GM21528 (cell line): Measurements from ENCODE around the gene STAT5A.
A peak's percentile ranks its signal among the peaks of the same experiment; 100 is the strongest.
"Not testable (repeated sequence)": the region's sequence is repeated elsewhere in the genome, so short reads cannot be mapped to it uniquely, and the experiment has no call there.

Experiments
- ATAC-seq: cut with Tn5 transposase; IDR thresholded peaks from one replicate; pipeline ENCODE4 v1.9.1; 2021; ENCODE audit warnings: mild to moderate bottlenecking, moderate library complexity; ENCODE audit not compliant: unreplicated experiment, low FRiP score

Gene STAT5A

DNA sequence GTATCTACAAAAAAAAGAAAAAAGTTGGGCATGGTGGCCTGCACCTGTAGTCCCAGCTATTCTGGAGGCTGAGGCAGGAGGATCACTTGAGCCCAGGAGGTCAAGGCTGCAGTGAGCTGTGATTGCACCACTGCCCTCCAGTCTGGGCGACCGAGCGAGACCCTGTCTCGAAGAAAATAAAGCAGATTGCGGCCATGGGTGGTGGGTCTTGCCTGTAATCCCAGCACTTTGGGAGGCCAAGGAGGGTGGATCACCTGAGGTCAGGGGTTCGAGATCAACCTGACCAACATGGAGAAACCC, 16.7 kb downstream of the STAT5A start:
- ATAC-seq, result not testable (repeated sequence)

DNA sequence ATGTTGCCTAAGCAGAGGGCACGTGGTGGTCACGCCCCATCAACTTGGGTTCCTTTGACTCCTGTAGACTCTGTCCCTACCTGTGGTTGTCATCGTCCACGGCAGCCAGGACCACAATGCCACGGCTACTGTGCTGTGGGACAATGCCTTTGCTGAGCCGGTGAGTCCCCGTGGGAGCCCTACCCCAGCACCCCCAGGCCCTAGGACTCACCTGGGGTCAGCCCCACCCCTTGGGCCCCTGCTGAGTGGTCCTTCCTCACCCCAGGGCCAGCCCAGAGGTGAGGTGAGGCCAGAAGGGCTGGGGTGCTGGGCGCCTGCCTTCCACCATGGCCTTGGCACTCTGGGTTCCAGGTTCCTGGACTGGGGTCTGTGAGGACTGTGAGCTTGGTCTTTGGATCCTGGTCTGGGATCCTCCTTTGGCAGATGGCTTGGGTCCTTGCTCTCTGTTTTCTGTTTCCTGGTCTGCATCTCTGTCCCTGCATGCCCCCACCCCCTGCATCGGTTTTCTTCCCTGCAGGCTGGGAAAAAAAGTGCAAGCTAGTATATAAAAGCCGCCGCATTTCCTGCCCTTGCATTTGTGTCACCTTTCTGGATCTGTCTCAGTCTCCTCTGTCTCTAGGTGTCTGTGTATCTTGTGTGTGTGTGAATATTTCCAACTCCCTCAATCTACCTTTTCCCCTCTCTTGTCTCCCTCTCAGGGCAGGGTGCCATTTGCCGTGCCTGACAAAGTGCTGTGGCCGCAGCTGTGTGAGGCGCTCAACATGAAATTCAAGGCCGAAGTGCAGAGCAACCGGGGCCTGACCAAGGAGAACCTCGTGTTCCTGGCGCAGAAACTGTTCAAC, 17.5 kb downstream of the STAT5A start:
- ATAC-seq, result no peak

DNA sequence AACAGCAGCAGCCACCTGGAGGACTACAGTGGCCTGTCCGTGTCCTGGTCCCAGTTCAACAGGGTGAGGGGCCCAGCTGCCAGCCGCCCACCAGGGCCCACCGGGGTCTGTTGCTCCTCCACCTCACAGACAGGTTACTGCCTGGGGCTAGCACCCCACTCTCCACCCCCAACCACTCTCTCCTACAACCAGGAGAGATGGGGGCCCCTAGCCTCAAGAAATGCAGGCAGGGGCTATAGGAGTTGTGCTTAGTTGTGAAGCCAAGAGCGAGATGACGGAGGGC, 18.0 kb downstream of the STAT5A start:
- no peak for ATAC-seq

DNA sequence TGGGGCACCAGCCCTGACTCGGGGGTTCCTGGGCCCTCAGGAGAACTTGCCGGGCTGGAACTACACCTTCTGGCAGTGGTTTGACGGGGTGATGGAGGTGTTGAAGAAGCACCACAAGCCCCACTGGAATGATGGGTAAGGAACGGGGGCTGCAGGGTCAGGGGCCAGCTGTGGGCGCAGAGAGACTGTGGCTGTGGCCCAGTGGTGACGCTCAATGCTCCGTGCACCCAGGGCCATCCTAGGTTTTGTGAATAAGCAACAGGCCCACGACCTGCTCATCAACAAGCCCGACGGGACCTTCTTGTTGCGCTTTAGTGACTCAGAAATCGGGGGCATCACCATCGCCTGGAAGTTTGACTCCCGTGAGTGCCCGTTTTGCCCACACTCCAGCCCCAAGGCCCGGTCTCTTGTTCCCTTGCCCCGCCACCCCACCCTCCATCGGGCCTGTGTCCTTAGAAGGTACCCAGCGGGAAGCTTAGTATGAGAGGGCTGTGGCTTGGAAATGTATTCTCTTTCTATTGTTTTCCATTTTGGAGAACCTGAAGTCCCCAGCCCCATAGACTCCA, 19.1 kb downstream of the STAT5A start:
- no peak for ATAC-seq

DNA sequence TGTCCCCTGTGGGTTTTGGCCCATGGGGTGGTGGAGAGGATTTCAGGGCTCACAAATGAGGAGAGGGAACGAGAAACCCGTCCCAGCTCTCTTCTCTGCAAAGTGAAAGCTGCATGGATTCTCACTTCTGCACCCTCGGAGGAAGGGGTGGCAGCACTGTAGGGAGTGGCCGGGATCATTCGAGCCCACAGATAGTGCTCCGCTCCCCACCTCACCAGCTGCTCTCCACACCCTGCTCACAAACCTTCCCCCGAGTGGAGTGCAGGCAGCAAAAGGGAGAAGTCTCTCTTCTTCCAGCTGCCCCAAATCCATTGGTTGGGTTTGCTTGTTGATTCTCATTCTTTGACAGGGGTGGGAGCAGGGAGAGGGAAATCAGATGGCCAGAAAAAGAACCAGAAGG, 20.1 kb downstream of the STAT5A start:
- no peak for ATAC-seq

DNA sequence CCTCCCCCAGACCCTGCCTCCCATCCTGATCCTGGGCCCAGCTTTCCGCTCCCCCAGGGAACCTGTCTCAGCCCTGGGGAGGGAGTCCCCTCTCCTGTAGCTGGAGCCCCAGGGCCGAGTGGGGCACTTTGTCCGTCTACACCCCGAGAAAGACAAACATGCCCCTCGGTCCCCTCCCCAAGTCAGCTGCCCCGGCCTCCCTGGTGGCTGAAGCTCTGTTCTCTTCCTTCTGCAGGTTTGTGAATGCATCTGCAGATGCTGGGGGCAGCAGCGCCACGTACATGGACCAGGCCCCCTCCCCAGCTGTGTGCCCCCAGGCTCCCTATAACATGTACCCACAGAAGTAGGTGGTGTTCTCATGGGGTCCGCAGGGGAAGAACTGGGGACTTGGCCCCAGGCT, 20.8 kb downstream of the STAT5A start:
- no peak for ATAC-seq

DNA sequence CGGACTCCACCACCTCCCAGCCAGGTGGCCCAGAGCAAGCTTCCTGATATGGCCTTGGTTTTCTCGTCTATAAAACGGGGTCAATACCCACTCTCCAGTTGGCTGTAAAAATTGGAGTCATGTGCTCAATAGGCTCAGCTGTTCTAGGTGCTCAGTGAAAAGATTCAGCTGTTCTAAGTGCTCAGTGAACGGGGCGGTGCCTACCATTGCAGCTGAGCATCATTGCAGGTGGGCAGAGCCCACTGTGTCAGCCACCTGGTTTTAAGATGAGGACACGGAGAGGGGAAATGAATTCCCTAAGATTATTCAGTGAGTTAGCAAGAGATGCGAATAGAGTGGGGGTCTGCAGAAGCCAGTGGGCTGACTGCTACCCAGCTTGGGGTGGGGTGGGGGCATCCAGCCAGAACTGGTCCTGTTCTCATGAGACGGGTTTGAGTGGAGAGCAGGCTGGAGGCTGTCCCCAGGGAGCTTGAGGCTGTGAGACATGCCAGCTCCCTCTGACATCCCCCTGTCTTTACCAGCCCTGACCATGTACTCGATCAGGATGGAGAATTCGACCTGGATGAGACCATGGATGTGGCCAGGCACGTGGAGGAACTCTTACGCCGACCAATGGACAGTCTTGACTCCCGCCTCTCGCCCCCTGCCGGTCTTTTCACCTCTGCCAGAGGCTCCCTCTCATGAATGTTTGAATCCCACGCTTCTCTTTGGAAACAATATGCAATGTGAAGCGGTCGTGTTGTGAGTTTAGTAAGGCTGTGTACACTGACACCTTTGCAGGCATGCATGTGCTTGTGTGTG, 21.9 kb downstream of the STAT5A start:
- ATAC-seq, result no peak

DNA sequence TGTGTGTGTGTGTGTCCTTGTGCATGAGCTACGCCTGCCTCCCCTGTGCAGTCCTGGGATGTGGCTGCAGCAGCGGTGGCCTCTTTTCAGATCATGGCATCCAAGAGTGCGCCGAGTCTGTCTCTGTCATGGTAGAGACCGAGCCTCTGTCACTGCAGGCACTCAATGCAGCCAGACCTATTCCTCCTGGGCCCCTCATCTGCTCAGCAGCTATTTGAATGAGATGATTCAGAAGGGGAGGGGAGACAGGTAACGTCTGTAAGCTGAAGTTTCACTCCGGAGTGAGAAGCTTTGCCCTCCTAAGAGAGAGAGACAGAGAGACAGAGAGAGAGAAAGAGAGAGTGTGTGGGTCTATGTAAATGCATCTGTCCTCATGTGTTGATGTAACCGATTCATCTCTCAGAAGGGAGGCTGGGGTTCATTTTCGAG, 22.5 kb downstream of the STAT5A start:
- no peak for ATAC-seq

DNA sequence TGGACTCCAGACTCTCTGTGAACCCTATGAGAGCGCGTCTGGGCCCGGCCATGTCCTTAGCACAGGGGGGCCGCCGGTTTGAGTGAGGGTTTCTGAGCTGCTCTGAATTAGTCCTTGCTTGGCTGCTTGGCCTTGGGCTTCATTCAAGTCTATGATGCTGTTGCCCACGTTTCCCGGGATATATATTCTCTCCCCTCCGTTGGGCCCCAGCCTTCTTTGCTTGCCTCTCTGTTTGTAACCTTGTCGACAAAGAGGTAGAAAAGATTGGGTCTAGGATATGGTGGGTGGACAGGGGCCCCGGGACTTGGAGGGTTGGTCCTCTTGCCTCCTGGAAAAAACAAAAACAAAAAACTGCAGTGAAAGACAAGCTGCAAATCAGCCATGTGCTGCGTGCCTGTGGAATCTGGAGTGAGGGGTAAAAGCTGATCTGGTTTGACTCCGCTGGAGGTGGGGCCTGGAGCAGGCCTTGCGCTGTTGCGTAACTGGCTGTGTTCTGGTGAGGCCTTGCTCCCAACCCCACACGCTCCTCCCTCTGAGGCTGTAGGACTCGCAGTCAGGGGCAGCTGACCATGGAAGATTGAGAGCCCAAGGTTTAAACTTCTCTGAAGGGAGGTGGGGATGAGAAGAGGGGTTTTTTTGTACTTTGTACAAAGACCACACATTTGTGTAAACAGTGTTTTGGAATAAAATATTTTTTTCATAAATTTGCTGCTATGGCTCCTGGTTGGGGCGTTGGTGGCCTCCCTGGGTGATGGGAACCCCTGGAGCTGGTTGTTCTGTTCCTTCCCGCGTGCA, 23.1 kb downstream of the STAT5A start:
- no peak for ATAC-seq

DNA sequence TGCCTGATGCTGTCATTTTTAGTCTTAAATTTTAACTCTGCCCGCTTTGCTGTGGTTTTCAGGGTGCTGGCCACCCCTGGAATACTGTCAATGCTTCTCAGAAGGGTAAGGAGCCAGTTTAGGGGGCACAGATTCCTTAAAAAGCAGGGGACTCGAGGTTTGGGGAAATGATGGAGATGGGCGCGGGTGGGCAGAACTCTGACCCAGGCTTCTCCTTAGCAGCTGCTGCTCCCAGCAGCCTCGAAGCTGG, 23.7 kb downstream of the STAT5A start:
- no peak for ATAC-seq

DNA sequence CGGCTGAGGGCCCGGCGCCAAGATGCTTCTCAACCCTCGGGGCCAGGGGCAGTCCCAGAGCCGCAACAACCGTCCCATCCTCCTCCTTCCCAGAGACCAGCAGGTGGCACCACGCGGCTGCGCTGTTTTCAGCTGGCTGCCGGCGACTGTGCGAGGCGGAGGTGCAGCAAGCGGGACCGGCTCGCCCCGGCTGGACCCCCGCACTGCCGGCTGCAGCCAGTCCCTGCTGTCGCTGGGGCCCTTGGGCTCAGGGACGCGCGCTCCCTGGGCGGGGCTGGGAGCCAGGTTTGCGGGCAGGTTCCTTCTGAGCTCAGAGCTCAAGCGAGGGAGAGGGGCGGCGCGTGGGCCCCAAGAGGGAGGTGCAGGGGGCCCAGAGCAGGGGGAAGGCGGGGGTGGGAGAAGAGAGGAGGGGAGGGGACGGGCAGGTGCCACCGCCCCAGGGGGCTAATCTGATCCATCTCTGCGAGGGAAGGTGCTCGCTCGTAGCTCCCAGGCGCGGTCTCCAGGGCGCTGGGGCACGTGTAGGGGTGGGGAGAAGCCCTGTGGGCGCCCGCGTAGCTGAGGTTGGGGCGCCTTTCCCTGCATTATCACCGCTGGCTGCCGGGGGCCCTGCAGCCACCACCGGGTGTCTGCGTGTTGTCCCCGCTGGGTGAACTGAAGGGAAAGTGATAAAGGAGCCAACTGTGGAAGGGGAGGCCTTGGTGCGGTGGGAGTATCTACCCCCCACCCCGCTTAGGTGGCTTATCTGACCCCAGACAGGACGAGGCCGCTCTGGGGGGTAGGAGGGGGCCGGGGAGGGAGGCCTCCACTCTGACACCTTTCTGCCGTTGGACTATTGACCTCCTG, 24.2 kb downstream of the STAT5A start:
- no peak for ATAC-seq

DNA sequence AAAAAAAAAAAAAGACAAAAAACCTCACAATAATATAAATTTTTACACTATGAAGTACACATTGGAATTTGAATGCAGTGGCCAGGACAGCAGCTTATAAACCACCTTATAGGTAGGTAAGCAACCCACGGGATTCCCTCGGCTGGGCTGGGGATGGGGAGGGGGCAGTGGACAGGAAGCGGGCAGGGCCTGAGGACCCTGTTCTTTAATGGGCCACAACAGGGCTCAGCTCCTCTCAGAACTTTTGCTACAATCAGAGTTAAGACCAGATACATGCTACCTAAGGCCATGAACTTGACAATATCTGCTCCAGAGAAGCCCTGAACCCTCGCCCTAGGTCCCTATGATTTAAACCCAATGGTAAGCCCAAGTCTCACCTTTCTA, 25.1 kb downstream of the STAT5A start:
- ATAC-seq, result no peak

DNA sequence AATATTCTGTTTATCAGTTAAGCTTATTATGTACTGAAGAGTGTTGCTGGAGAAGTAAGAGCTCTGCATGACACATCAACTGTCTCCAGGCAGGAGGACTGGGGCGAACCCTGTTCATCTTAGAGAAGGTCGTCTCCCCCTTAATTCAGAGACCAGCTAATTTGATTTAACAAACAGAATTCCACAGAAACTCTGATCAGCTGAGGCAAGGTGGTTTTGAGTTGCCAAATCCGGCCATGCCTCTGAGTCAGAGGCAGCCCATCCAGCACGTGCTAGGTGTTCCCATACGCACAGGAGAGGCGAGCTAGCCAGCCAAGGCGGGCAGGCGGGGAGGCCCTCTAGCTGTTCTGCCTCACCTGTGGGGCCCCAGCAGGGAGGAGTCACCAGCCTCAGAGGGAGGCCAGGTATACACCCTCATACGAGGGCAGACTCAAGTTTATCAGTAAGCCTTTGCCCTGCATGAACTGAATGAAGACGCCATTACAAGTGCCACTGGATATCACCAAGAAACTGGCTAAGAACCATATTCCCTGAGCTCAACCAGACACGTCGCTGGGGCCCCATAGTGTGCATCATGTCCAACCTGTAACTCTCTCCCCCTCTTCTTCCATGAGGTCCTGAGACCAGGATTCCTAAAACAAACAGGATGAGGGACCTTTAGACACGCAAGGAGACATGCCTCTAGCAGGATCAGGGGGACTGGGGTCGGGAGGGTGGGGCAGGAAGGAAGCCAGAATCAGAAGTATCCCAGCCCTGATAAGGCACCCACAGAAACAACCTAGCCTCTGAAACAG, 25.7 kb downstream of the STAT5A start:
- no peak for ATAC-seq

DNA sequence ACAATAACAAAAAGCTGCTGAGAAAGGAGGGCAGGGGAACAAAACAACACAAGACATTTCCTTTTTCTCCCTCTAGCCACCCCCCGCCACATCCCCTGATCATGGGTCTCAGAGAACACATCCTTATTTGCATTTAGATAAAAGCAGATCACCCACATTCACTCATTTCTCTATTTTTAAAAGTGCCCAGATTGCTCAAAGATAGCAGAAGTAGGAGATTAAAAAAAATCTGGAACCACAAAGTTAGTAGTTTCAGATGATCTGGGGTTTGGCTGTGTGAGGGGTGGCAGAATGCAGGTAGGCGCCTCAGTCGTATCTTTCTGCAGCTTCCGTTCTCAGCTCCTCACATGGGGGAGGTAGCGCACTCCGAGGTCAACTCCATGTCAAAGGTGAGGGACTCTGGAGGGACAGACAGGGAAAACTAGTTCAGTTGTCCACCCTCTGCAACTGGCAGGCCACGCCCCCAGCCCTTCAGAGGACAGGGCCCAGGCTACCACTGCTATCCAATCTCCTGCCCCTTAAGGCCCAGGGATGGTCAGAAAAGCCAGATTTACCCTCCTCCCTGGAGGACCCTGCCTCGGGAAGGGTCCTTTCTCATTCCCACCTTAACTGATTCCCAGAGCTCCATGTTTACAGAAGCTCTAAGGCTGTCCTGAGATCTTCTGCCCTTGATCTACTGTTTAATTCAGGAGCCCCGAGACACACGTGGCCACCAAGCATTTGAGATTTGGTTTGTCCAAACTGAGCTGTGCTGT, 27.3 kb downstream of the STAT5A start:
- ATAC-seq, result peak; percentile 48

DNA sequence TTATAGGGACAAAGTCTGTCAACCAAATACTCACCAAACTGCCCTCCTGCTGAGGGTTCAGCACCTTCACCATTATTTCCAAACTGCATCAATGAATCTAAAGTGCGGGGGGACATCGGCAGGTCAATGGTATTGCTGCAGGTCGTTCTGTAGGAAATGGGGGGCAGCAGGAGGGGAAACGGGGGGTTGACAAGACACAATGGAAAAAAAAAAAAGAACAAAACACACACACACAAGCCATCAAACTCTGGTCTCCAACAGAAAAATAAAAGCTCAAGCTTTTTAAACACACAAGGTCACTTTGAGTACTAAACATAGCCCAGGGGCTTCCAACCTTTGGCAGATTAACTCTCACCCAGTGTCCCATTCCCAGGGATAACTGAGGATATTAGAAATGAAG, 28.5 kb downstream of the STAT5A start:
- no peak for ATAC-seq

DNA sequence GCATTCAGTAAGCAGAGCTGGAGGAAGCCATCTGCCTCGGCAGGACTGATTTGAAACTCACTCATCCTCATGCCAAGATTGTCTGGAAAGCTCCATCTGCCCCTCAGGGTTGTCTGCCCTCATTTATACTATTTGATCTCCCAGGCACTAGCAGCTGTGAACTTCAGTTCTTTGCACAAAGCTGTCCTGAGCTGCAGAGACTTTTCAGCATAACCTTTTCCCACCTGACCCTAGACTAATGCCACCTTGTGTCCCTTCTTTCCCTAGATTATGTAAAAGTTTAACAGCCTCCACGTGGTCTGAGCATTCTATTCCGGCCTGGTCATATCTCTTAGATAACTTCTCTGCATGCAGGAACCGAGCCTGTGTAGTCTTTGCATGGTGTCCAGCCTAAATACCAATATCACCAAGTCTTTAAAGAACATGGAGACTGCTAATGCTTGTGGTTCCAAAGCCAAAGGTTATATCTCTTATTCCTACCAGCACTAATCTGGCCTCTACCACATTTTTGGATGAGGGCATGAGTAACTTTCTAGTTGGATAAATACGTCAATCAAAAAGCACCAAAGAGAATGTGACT, 29.1 kb downstream of the STAT5A start:
- ATAC-seq, result no peak

DNA sequence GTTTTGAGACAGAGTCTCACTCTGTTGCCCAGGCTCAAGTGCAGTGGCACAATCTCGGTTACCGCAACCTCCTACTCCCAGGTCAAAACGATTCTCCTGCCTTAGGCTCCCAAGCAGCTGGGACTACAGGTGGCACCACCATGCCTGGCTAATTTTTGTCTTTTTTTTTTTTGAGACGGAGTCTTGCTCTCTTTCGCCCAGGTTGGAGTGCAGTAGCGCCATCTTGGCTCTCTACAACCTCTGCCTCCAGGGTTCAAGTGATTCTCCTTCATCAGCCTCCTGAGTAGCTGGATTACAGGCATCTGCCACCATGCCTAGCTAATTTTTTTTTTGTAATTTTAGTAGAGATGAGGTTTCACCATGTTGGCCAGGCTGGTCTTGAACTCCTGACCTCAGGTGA, 29.7 kb downstream of the STAT5A start:
- not testable (repeated sequence) for ATAC-seq

DNA sequence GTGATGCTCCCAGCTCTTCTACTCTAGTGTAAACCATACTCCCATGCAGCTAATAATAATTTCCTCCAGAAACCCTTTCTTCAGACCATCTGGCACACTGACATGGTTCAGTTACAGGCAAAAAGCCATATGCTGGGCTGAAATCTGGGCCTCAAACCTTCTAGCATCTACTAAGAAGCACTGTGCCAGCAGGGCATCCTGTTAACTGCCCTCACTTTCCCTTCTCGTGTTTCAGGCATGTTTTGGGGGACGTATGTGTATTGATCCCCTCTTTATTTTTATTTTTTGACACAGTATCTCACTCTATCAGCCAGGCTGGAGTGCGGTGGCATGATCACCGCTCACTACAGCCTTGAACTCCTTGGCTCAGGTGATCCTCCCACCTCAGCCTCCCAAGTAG, 33.3 kb downstream of the STAT5A start:
- no peak for ATAC-seq
